NCI-H2196 (cell line): ENCODE results near the gene GTF3C2.
"Not testable (repeated sequence)": the region's sequence is repeated elsewhere in the genome, so short reads cannot be mapped to it uniquely, and the experiment has no call there.

Experiments used
- DNase-seq: peaks from one replicate; lab custom pipeline; 2025; ENCODE audit not compliant: unreplicated experiment; lab: John Stamatoyannopoulos, UW

GTF3C2 gene

DNA sequence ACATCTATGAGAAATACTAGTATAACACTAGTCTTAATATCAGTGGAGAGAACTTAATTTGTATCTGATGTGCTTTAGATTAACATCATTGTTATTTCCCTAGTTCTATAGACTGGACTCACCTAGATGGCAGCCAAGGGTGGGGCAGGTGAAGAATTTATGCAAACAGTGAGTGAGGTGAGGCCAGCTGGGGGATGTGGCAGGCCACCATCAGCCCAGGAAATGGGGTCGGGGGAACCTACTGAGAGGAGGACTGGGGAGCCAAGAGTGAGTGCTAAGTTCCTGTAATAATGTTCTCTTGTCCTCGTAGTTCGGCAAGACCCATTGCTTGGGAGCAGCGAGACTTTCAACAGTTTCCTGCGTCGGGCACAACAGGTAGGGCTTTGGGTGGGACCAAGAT, 16.4 kb upstream of the GTF3C2 start:
- DNase-seq = no peak

DNA sequence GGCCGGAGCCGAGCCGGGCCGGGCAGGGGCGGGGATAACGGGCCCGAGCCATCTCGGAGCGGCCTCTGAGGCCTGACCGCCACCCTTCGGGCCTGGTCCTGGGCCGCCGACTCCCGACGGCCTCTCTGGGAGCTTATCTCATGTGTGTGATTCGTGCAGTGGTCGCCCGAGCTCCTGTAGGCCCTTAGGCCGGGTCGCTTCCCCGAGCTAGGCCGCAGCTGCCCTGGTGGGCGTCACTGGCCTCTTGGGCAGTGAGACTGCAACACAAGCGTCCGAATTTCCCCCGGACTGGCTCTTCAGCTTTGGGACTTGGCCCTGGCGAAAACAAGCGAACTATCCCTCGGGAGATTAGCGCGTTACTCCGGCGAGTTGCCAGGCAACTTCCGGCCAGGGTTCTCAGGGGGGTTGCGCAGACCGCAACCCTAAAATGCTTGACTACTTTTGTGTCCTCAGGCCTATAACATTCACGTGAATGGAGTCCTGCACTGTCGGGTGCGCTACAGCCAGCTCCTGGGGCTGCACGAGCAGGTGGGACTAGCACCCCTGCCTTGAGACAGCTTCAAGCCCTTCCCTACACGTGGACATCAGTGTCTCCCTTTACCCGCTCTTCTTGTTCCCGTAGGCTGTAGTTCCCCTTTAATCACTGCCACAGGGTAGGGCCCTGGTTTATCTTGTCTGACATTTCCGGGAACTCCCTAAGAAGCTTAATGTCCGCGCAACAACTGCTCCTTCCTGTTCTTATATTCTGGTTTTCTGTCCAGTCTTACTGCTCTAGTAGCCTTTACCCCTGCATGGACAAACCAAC, 14.5 kb upstream of the GTF3C2 start:
- no peak for DNase-seq

DNA sequence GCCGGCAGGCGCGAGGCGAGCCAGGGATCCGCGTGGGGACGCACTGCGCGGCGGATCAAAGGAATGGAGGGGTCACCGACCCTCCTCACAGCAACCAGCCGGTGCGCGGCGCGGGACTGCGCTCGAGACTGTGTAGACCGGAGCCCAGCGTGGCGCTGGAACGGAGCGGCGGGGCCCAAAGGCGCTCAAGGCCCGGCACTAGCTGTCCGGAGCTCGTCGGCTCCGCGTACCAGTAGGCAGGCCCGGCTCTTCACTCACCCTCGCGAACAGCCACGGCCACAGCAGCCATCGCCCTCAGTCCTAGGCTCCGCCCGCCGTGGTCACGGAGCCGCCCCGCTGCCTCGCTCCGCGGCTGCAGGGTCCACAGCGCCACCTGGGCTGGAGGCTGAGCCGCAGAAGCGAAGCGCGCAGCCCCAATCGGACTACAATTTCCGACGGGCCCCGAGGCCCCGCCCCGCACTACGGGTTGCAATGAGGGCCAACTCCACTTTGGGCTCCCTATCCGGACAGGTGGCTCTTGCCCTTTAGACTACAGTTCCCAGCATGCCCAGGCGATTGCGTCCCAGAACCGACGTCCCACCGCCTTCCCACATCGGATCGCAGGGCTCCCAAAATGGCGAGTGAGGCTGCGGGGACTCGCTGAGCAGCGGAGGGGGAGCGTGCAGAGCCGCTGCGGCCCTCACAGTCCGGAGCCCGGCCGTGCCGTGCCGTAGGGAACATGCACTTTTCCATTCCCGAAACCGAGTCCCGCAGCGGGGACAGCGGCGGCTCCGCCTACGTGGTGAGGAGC, 13.7 kb upstream of the GTF3C2 start, which contains the start of the genes EIF2B4 and SNX17:
Gene EIF2B4, minus strand, starts transcription at position 313 of the 790 bp plus-strand sequence. Its CDS starts 24 bp downstream, at position 289.
Gene SNX17, plus strand, starts transcription at position 591 of the 790 bp plus-strand sequence. Its CDS starts 128 bp downstream, at position 719.
- peak; percentile 97 for DNase-seq

DNA sequence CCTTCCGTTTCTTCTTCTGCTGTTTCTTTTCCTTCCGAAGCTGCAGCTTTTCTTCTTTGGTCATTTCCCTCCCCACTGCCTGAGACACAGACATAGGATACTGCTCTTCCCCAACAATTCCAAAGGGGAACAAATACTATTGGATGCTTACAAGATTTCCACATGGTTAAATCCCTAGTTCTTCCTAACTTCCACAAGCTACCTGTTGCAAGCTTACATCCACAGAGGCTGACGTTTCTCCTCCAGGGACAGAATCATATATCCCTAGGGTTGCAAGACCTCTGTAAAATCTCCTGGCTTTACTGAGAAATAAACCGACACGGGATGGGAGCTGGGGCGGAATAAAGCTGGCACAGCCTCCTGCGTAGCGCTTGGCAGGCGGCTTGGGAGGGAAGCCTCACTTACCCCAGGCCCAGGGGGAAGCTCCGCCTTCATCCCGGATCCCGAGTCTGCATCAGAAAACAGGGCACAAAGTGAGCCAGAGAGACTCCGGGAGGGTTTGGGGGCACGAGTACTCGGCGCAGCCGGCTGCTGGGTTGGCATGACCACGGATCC, 13.0 kb upstream of the GTF3C2 start:
- peak; percentile 45 for DNase-seq

DNA sequence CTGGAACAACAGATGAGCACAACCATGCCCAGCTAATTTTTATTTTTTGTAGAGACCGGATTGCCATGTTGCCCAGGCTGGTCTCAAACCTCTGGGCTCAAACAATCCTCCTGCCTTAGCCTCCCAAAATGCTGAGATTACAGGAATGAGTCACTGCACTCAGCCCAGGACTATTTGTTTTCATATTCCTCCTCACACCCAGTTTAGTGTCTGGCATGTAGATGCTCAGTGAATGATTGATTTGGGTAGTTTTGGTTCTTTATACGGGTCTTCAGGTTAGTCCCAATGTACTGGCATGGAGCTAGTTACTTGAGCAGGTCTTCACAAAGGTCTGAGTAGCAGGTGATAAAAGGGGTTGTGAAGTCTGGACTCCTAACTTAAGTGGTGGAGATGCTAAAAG, 7.4 kb upstream of the GTF3C2 start:
- DNase-seq = no peak

DNA sequence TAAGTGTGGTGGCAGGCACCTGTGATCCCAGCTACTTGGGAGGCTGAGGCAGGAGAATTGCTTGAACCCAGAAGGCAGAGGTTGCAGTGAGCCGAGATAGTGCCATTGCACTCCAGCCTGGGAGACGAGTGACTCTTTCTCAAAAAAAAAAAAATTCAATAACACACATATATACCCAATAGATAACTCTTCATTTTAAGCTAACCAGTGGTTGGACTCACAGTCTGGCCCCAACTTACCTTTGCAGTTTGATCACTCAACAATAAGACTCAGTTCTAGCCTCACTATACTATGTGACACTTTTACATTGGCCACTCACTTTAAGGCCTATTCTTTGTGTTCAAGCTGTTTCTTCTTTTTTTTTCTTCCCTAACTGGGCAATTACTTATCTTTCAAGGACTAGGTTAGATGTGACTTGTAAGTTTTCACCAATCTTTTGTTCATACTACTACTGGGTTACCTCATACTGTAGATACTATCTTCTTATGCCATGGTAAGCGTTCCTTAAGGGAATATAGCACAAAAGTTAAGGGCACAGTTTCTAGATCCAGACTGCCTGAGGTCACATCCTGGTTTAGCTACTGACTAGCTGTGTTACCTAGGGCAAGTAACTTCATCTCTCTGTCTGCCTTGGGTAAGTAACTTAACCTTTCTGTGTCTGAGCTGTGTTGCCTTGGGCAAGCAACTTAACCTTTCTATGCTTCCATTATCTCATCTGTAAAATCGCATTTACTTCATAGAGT, 6.3 kb upstream of the GTF3C2 start:
- no peak for DNase-seq

DNA sequence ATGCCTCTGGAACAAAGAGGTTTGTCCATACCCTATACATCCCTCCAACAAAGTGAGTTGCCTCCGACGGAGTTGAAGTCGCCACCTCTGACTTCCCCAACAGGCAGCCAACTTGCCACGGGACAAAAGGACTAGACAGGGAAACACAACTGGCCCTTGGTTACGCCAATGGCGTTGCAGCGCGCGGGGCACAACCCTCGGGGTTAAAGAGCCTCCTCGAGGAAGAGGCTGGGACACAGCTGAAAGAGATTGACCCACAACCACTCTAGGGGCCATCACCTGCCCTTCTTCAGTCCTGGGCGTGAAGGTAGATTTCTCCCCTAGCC, 545 bp downstream of the GTF3C2 start:
- peak; percentile 68 for DNase-seq

DNA sequence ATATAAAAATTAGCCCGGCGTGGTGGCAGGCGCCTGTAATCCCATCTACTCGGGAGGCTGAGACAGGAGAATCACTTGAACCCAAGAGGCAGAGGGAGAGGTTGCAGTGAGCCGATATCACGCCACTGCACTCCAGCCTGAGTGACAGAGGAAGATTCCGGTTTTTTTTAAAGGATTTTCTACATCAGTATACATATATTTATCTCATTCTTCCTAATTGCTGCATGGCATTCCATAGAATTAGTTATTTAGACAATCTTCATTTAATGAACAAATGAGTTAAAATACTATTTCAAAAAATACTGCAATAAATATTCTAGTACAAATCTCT, 2.0 kb downstream of the GTF3C2 start:
- DNase-seq = no peak

DNA sequence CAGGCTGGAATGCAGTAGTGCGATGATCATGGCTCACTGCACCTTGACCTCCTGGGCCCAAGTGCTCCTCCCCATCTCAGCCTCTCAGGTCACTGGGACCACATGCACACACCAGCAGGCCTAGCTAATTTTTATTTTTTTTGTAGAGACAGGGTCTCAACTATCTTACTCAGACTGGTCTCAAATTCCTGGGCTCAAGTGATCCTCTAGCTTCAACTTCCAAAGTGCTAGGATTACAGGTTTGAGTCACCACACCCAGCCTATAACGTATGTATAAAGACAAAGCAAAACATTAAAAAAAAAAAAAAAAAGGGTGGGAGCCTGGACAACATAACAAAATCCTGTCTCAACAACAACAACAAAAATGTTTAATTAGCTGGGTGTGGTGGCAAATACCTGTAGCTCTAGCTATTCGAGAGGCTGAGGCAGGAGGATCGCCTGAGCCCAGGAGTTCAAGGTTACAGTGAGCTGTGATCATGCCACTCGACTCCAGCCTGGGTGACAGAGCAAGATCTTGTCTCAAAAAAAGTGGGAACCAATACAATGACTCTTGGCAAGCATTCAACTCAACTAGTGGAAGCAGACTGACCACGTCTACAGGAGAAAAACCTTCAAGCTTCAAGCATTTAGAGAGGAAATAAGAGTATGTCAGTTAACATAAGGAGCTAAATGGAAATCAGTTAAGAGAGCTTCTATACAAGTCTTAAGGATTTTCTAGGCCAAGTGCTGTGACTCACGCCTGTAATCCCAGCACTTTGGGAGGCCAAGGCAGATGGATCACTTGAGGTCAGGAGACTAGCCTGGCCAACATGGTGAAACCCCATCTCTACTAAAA, 2.6 kb downstream of the GTF3C2 start:
- DNase-seq = no peak

DNA sequence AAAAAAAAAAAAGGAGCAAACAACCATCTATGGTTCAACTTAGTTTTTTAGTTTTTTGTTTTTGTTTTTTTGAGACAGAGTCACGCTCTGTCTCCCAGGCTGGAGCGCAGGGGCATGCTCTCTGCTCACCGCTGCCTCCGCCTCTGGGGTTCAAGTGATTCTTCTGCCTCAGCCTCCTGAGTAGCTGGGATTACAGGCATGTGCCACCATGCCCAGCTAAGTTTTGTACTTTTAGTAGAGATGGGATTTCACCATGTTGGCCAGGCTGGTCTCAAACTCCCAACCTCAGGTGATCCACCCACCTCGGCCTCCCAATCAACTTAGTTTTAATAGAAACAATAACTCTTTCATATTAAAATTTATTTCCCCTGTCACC, 3.2 kb downstream of the GTF3C2 start:
- not testable (repeated sequence) for DNase-seq

DNA sequence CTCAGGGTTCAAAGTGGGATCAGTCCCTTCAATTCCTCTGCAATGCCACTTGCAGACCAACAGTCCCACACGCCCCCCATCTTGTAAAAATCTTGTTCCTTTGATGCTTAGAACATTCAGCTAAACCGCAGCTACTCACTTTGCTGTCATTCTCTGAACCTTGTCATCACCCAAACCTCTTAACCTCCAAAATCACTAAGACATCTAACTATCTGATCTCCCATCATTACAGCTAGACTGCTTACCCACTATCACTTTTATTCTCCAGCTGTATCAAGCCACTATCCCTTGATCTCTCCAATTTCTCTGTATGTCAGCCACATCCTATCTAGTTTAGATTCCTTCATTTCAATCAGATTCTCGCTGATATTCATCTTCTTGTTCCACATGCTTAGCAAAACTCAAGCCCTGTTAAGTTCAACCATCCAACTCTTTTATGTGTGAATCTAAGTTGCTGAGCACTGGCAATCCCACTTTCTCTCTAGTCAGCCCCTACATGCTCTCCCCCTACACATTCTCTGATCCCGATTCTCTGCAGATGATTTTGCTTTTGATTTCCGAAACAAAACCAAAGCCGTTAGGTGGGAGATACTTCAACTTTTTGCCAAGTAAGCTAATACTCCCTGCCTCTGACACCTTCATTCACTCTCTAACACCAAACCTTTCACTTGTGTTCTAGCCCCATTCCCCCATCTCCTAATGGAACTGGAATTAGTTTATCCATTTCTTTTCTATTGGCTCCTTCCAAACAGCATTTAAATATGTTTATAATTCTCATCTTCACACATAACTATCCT, 4.6 kb downstream of the GTF3C2 start:
- no peak for DNase-seq

DNA sequence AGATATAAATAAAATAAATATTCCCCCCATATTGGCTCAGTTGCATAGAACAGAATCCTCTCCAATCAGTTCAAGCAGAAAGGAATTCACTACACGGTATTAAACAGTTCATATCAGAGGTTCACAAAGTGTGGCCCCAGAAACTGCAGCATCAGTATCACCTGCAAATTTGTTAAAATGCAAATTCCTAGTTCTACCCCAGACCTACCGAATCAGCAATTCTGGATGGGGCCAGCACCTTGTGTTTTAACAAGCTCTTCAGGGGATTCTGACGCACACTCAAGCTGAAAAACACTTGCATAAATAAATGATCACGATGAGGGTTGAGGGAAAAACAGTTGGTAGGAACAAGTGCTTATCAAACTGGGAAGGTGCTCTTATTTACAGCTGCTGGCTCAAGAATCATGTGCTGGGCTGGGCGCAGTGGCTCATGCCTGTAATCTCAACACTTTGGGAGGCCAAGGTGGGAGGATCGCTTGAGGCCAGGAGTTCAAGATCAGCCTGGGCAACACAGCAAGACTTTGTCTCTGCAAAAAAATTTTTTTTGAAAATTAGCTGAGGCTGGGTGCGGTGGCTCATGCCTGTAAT, 6.4 kb downstream of the GTF3C2 start:
- DNase-seq = no peak

DNA sequence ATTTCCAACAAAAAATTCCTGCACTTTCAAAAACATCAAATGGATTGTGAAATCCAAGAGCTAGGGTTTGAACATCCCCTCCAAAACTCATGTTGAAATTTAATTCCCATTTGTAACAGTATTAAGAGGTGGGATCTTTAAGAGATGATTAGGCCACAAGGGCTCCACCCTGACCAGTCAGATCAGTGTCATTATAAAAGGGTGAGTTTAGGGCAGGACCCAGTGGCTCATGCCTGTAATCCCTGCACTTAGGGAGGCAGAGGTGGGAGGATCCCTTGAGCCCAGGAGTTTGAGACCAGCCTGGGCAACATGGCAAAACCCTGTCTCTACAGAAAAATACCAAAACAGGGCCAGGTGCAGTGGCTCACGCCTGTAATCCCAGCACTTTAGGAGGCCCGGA, 8.9 kb downstream of the GTF3C2 start:
- DNase-seq = no peak

DNA sequence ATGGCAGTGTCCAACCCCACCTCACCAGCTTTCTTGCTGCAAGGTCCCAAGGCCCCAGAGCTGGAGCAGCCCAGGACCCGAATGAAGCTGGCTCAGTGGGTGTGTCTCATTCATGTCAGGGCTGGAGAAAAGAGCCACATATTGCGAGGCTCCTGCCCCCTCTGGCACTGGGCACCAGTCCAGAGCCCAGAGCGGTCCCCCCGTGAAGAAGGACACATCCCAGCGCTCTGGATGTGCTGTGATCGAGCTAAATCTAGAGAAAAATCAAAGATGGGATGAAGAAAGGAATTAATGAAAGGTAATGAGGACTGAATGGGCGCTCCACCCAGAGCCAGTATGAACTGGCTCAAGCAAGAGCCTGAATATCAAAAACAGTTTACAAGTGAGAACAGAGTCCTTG, 20.4 kb downstream of the GTF3C2 start:
- DNase-seq = no peak

DNA sequence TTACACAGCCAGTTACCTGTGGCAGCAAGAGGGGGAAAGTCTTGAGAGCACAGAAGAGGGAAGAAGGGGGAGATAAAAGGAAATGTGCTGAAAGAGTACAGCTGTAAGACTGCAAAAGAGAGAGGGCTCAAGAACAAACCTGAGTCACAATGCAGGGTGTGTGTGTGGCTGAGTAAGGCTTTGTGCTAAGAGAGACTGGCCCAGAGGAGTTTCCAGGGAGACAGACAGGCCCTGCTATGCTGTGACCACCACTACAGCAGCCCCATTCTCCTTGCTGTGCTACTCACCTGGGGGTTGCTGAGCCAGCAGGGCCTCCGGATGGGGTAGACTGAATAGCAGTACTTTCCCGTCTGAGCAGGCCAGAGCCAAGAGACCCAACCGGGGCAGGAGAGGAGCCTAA, 21.3 kb downstream of the GTF3C2 start:
- no peak for DNase-seq

DNA sequence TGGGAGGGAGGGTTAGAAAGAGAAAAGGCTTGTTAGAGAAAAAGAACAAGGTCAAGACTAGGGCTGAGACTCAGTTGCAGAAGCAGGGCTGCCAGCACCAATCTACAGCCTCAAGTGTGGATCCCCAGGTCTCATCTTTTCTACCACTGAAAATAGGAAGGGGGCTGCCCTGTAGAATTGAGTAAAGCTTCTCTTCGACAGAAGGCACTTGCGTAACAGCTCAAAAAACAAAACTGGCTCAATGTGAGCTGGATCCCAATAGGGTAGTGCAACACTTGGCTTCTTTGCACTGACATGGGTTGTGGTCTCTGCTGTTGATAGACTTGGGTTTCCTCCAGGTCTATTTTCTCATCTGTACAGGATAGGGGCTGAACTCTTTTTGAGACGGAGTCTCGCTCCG, 31.8 kb downstream of the GTF3C2 start:
- DNase-seq = no peak

DNA sequence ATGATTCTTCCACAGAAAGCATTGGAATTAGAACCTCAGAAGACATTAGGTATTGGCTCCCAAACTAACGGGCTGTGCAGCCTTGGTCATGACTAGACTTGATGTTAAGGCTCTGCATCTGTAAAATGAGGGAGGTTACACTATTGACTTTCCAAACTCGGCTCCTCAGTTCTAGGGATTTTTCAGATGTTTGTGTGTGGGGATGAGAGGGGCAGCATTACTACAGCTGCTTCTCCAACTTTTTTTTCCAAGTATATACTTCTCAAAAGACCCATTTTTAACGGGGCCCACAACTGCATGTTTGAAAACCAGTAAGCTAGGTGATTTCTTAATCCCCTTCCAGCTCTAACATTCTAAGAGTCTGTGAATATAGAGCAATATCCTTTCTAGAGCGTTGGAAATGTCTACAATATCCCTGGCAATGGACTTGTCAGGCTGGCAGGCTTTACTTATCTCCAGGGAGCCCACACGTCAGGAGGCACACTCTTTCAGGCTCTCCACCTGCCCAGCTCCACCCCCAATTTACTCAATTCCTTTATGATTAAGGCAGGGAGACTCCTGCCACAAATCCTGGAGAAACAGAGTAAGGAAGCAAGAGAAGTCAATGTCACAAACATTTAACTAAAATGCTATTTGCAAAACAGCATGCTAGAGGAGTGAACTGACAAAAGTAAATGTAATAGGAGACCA, 32.8 kb downstream of the GTF3C2 start:
- DNase-seq = no peak

DNA sequence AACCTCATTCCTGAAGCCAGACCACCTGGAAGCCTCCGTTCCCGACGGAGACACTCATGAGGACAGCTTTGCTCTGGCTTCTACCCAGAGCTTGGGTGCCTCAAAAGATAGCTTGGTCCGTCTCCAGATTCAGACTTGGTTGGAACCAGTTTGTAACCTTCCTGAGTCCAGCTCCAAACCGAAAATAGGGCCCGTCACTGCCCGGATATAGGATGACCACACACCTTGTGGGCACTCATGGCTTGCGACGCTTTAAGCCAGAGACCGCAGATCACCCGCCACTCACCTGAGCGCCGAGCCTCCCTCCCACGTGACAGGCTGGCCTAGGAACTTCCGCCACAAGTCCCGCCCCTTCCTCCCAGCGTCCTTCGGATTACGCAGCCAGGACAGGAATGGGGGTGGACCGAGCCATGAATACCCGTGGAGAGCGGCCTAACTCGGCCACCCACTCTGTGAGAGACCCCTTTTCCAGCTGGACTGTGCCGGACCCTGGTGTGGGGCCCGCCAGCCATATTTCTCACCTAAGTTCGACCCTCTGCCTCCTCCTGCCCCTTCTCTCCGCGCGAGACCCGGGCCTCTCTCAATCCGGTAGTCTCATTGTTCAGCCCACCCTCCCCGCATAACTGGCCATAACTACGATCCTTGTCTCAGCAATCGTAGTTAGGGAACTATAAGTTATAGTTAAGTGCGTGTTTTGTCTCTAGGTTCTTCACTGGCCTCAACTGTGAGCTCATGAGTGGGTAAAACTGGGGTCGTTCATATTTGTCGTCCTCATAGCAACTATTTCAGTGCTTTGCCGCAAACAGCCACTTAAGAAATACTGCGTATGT, 33.6 kb downstream of the GTF3C2 start, which contains the start of gene MPV17:
Gene MPV17, minus strand, starts transcription at position 332 of the 830 bp plus-strand sequence. CDS start 580 bp downstream, outside the sequence.
- peak; percentile 95 for DNase-seq
